Epidermal melanocyte (primary cell): ENCODE data around the gene EBF3.

Experiments used
- DNase-seq: peaks from one replicate; pipeline ENCODE4 v3.0.0; 2011; ENCODE audit warnings: low spot score; ENCODE audit not compliant: insufficient read length

The EBF3 gene

GRCh38 chr10:129873351-129873750 lies 90.7 kb downstream of the EBF3 start:
- DNase-seq, result no peak

- DNase-seq, result no peak
Observed at GRCh38 chr10:129871966-129872365, 92.1 kb downstream of the EBF3 start.

GRCh38 chr10:129870961-129871621 lies 93.0 kb downstream of the EBF3 start:
- DNase-seq, result no peak

- no peak for DNase-seq
Observed at GRCh38 chr10:129870474-129870757, 93.7 kb downstream of the EBF3 start.

GRCh38 chr10:129869596-129870473 lies 94.2 kb downstream of the EBF3 start:
- DNase-seq, result no peak

- no peak for DNase-seq
Observed at GRCh38 chr10:129868449-129869035, 95.5 kb downstream of the EBF3 start.

- DNase-seq, result no peak
Observed at GRCh38 chr10:129867631-129868179, 96.4 kb downstream of the EBF3 start.

GRCh38 chr10:129866894-129867293 lies 97.2 kb downstream of the EBF3 start:
- DNase-seq, result no peak

- DNase-seq, result no peak
Observed at GRCh38 chr10:129865960-129866359, 98.1 kb downstream of the EBF3 start.

GRCh38 chr10:129865413-129865812 lies 98.7 kb downstream of the EBF3 start:
- DNase-seq, result no peak

- DNase-seq, result no peak
Observed at GRCh38 chr10:129864601-129865126, 99.4 kb downstream of the EBF3 start.

- DNase-seq, result no peak
Observed at GRCh38 chr10:129864082-129864481, 100.0 kb downstream of the EBF3 start.

GRCh38 chr10:129863201-129863663 lies 100.8 kb downstream of the EBF3 start:
- no peak for DNase-seq

- no peak for DNase-seq
Observed at GRCh38 chr10:129861776-129862531, 102.1 kb downstream of the EBF3 start.

- DNase-seq, result no peak
Observed at GRCh38 chr10:129860396-129860795, 103.7 kb downstream of the EBF3 start.

GRCh38 chr10:129859536-129859935 lies 104.5 kb downstream of the EBF3 start:
- no peak for DNase-seq

- DNase-seq, result no peak
Observed at GRCh38 chr10:129857242-129857960, 106.7 kb downstream of the EBF3 start.

- no peak for DNase-seq
Observed at GRCh38 chr10:129855836-129856563, 108.1 kb downstream of the EBF3 start.

- no peak for DNase-seq
Observed at GRCh38 chr10:129854796-129855705, 109.0 kb downstream of the EBF3 start.
